ENCODE measurements around the gene PUM1.

- TF ChIP-seq EZH2phosphoT487 (IDR thresholded peaks at IDR 0.05; ENCODE audit: borderline replicate concordance, low read length) (no peak), CTCF (conservative IDR thresholded peaks at IDR 0.05; ENCODE audit: low read depth, low read length) (no peak)
These were observed 83.1 kb downstream of the PUM1 start for GRCh38 chr1:30982431-30982830.
